GM21390 (cell line): ENCODE measurements around the gene PCYT1B.
"Not testable (repeated sequence)": the region's sequence is repeated elsewhere in the genome, so short reads cannot be mapped to it uniquely, and the experiment has no call there.

Source experiments
- ATAC-seq: cut with Tn5 transposase; IDR thresholded peaks from one replicate; pipeline ENCODE4 v1.9.1; 2021; ENCODE audit not compliant: unreplicated experiment

The PCYT1B gene

GRCh38 chrX:24646745-24647182 lies 383 bp downstream of the PCYT1B start:
- peak; percentile 30 for ATAC-seq

DNA sequence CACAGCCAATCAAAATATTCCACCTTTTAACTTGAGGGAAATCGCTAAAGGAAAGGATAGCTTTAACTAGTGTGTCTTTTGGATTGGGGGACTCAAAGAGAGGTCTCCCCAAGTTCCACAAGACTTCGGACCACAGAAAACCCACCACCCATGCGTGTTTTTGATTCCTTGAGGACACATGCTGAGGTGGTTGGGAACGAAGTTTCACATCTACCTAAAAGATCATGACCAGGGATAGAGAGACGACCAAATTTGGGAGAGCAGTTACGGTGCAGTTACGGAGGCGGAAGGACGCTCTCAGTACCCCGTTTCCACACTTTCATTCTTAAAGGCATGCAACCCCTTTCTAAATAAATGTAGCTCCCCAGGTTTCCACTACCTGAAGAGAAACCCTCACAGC lies 1.1 kb downstream of the PCYT1B start:
- no peak for ATAC-seq

- ATAC-seq: no peak
Measured at GRCh38 chrX:24643116-24643515, 4.0 kb downstream of the PCYT1B start.

GRCh38 chrX:24629701-24630100 lies 17.4 kb downstream of the PCYT1B start:
- ATAC-seq: no peak

GRCh38 chrX:24619647-24620046 lies 27.5 kb downstream of the PCYT1B start:
- ATAC-seq: no peak

GRCh38 chrX:24610516-24610915 lies 36.6 kb downstream of the PCYT1B start:
- ATAC-seq: no peak

DNA sequence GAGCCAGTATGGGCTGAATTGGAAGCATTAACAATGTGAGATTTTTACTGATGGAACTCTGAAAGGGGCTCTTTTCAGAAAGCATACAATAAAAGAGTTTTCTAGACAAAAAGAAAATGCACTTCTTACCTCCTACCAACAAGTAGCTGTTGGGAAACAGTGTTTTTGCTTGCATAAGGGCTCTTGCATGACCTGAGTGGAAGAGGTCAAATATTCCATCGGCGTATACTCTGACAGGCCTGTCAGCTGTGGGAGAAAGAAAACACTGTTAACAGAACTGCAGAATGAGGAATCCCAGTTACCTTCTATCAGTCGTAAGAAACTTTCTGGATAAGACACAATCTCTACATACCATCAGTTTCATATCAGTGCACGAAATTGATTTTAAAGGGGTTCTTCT lies 39.5 kb downstream of the PCYT1B start:
- ATAC-seq: no peak

GRCh38 chrX:24605941-24606340 lies 41.2 kb downstream of the PCYT1B start:
- ATAC-seq: not testable (repeated sequence)

DNA sequence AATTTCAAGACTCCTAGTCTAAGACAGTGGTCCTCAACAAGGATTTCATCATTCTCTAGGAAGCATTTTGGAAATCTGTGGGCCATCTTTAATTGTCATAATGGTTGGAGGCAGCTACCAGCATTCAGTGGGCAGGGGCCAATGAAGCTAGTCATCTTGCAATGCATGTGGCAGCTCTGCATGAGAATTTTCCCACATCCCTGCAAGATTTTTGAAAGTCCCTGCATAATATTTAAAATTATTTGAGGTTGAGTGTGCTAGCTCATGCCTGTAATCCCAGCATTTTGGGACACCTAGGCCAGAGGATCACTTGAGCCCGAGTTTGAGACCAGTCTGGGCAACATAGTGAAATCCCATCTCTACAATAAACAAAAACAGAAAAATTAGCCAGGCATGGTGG lies 44.0 kb downstream of the PCYT1B start:
- no peak for ATAC-seq

- no peak for ATAC-seq
Measured at GRCh38 chrX:24601858-24602257, 45.3 kb downstream of the PCYT1B start.

DNA sequence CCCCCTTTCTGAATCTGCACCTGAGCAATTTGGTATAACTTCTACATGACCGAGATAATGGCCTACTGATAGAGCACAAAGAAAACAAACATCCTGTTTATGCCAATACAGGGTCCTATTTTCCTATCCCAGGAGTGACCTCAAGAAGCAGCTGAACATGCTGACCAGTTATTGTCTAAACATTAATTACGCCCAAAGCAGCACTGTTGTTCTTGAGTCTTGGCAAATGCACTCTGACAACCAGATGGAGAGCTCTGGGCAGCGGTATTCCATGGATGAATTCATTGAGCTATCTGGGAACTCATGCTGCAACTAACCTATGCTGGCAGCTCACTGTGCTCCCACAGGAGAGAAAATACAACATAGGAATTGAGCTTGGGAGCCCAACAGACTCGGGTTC lies 52.6 kb downstream of the PCYT1B start:
- ATAC-seq: no peak

GRCh38 chrX:24590111-24590510 lies 57.0 kb downstream of the PCYT1B start:
- no peak for ATAC-seq

DNA sequence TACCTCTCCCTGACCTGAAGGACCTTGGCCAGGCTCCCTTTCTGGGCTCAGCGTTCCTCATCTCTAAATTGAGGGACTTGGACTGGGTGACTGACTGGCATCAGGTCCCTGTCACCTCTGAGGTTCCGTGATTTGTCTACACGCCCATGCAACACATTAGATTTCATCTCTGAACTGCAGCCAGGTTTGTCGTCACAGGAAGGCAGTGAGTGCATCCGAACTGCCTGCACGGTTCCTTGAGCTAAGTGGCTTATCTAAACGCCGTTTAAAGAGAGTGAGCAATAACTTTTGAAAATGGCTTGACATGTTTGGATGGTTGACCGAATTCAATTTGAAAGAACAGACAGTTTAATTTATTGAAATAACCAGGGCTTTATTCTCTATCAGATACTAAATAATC lies 70.1 kb downstream of the PCYT1B start:
- ATAC-seq: no peak

DNA sequence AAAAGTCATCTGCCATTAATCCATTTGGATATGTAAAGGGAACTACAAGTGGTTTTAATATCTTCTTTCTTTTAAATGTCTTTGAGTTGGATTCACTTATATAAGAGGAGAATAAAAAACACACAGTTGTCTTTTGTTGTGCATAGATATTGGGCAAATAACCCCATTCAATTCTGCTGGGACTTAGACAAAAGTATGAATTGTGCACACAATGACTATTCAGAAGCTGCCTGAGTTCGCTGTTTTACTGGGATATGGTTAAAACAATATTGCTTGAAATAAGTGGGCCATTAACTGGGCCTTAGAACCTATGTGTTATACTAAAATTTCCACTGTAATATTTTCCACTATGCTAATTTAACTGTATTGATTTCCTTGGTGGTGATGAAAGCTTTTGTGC lies 71.7 kb downstream of the PCYT1B start:
- no peak for ATAC-seq

DNA sequence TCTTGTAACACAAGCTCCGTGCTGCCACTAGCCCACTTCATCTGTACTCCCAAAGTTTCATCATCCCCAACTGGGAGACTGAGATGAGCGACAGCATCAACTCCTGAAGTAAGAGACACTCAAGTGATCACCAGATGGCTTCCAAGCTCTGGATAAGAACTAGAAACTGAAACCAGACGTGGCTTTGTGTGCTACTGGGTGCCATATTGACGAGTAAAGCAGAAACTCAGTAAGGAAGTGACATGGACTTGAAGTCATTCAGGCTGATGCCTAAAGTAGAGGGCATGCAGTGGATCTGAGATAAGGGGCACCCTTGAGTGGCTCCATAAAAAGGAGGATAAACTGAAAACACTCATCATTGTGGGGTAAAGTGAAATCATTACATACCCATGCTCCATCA lies 72.4 kb downstream of the PCYT1B start:
- ATAC-seq: no peak

GRCh38 chrX:24567169-24567568 lies 80.0 kb downstream of the PCYT1B start:
- ATAC-seq: no peak

GRCh38 chrX:24566240-24566639 lies 80.9 kb downstream of the PCYT1B start:
- no peak for ATAC-seq

GRCh38 chrX:24563291-24564010 lies 83.7 kb downstream of the PCYT1B start:
- ATAC-seq: no peak

DNA sequence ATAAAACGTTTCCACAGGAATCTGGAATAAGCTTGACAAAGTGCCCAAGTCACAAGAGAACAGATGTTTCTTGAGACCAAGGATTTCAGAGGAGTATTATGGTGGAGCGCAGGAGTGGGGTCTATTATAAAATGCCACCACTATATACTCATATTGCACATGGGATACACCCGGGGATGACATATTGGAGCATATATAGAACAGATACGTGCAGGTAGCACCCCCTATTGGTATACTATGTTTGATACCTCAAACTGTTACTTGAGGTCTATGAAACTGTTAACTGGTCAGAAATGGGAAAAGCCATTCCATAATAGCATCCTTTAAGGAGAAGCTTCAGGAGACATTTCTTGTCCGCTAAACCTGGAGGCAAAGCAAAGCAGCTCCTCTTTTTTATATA lies 86.0 kb downstream of the PCYT1B start:
- no peak for ATAC-seq

- no peak for ATAC-seq
Measured at GRCh38 chrX:24553011-24553410, 94.1 kb downstream of the PCYT1B start.

DNA sequence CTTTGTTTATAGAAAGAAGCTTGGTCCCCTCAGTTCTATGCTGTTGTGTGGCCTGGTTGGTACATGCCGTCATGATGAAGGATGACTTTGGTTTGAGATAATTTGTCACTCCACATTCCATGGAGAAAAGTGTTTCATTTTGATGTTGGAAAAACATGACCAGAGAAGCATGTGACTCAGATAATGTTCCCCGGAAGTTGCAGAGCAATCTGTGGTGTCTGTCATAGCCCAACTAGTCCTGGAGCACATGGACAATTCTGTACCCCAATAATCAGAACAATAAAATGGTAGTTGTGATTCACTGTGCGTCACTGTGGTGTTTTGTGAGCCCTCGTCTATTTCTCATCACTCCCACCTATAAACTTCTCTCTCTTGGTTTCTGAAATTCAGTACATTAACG lies 97.0 kb downstream of the PCYT1B start:
- no peak for ATAC-seq

DNA sequence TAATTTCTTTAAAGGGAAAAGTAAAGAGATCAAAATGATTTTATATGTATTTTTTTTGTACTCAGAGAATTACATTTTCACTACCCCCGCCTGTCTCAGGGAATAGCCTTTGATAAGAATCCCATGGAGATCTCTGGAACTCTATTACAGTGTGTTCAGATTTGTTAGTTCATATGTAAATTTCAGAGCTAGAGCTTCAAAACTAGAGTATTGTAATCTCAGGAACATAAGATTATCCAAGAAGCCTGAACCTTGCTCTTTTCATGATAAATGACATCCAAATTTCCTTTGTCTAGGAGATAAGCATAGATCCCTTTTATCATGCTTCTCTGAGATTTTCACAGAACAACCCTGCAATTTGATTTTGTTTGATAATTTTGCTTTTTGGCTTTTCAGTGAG lies 99.2 kb downstream of the PCYT1B start:
- ATAC-seq: no peak

DNA sequence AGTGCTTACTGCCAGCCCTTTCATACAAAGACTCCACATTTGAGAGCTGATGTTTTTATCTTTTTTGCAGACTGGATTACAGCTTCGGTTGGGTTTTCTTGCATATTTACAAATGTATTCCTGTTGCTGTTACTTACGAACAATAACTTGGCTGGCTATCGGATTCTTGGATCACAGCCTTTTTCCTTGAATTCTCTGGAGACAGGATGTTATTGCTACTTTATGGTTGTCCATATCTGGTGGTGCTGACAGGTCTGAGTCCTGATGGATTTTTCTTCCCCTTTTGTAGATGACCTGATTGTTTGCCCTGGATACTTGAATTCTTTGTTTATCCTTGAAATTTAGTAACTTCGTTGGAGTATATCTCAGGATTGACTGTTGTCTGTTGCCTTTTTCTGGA lies 104.4 kb downstream of the PCYT1B start:
- ATAC-seq: no peak
